ENCODE measurements around the gene AFF3. TPM values are rescaled to one million over a fixed set of nuclear protein-coding genes. Genes with fewer than 3 reads are reported as not detected.

AFF3 gene
- total and polyA plus RNA-seq, 12 donors, result 0.39 to 16.9 (median 7.0) TPM

- 93 to 94% methylated on average over 4 of the region's 4 CpGs for WGBS, 2 donors
- TF ChIP-seq, protein P1, sequence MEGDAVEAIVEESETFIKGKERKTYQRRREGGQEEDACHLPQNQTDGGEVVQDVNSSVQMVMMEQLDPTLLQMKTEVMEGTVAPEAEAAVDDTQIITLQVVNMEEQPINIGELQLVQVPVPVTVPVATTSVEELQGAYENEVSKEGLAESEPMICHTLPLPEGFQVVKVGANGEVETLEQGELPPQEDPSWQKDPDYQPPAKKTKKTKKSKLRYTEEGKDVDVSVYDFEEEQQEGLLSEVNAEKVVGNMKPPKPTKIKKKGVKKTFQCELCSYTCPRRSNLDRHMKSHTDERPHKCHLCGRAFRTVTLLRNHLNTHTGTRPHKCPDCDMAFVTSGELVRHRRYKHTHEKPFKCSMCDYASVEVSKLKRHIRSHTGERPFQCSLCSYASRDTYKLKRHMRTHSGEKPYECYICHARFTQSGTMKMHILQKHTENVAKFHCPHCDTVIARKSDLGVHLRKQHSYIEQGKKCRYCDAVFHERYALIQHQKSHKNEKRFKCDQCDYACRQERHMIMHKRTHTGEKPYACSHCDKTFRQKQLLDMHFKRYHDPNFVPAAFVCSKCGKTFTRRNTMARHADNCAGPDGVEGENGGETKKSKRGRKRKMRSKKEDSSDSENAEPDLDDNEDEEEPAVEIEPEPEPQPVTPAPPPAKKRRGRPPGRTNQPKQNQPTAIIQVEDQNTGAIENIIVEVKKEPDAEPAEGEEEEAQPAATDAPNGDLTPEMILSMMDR (IDR thresholded peaks at IDR 0.05), result no peak
- Histone ChIP-seq H3K27me3 (no peaks in the 10 kb centered on the region), H3K4me3 (no peak overlapping the region), H3K36me3 (no peaks in the 10 kb centered on the region), H3K4me1 (peaks cover 0 to 20% (median 14%) of the 10 kb centered on the region in 9 donors), H3K9me3 (no peaks in the 10 kb centered on the region), H3K27ac (no peak overlapping the region)
- DNase-seq (no peak), ATAC-seq (no peak)
- intact Hi-C loops (cut with DNase I), result no loop called here
These were observed 274.1 kb downstream of the AFF3 start for GRCh38 chr2:99868260-99868659.

DNA sequence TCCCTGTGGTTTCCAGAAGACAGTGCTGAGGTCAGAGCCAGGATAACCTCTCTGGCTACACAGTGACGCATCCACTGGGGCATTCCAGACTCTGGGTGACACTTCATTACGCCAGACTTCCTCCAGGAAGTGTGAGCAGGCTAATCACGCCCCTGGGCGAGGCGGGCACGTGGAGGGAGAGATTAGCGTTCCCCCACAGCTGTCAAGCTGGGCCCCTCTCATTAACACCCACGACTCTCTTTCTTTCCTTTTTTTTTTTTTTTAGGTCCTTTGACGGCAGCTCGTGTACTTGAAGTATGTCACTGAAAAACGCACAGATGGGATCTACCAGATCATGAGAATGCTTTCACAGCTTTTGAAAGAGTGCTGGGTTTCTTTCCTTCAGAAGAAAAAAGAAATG is 274.6 kb downstream of the AFF3 start:
- 58 to 66% methylated on average over 11 of the region's 11 CpGs for WGBS, 2 donors
- H3K27me3 ChIP-seq, result no peaks in the 10 kb centered on the region
- DNase-seq, result no peak
- intact Hi-C loops (cut with DNase I), result no loop called here
- peaks cover 0 to 21% (median 14%) of the 10 kb centered on the region in 9 donors for H3K4me1 ChIP-seq
- no peak overlapping the region for H3K27ac ChIP-seq
- no peaks in the 10 kb centered on the region for H3K36me3 ChIP-seq
- H3K9me3 ChIP-seq, result no peaks in the 10 kb centered on the region
- peak in 3 of 8 donors; percentile 28 to 64 (median 32) for ATAC-seq
- no peak overlapping the region for H3K4me3 ChIP-seq
- TF ChIP-seq, protein P1 (IDR thresholded peaks at IDR 0.05), result no peak

DNA sequence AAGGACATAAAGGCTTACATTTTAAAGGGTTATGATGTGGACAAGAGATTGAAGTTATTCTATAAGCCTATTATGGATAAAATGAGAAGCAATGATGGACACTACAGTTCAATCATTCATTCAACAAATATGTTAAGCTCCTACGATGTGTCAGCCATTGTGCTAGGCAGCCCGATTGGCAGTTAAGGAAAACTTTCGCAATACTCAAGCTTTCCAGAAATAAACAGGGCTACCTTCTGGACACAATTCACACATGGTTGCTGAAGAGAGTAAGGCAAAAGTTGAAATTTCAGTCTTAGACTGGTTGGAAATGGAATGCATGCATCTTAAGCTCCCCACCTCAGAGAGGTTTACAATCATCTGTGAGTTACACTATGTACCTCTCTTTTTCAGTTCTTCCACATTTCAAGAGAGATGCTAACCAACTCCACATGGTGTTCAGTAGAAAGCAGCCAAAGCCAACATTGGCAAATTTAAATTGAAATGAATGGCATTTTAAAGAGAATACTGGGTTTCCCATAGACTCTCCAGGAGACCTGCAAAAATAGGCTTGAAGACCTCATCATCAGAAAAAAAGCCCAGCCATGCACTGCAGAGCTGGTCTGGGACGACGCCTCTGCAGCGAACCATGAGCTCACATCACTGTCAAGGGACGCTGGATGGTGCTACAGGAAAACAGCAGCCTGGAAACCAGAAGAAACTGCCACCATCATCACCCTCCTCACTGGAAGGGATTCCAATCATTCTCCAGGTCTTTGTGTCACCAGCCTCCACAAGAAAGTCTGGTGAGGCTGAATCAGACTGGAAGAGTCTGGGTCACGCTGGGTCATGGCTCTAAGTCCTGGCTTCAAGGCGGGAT is 276.3 kb downstream of the AFF3 start:
- H3K27me3 ChIP-seq, result no peaks in the 10 kb centered on the region
- H3K4me3 ChIP-seq, result no peak overlapping the region
- H3K27ac ChIP-seq, result no peak overlapping the region
- TF ChIP-seq, protein P1 (IDR thresholded peaks at IDR 0.05), result no peak
- intact Hi-C loops (cut with DNase I), result no loop called here
- no peaks in the 10 kb centered on the region for H3K36me3 ChIP-seq
- DNase-seq, result no peak
- WGBS, 2 donors, result 85 to 94% methylated on average over 9 of the region's 9 CpGs
- ATAC-seq, result no peak
- no peaks in the 10 kb centered on the region for H3K9me3 ChIP-seq
- peaks cover 0 to 34% (median 16%) of the 10 kb centered on the region in 9 donors for H3K4me1 ChIP-seq

- TF ChIP-seq, protein P1 (IDR thresholded peaks at IDR 0.05), result no peak
- WGBS, 2 donors, result 61% methylated on average over 10 of the region's 10 CpGs
- intact Hi-C loops (cut with DNase I), result no loop called here
These were observed 277.5 kb downstream of the AFF3 start for GRCh38 chr2:99864561-99865553.

More at GRCh38 chr2:99864561-99865553, 277.5 kb downstream of the AFF3 start:
- Histone ChIP-seq H3K4me3 (no peak overlapping the region), H3K4me1 (peaks cover 0 to 34% (median 16%) of the 10 kb centered on the region in 9 donors), H3K27me3 (no peaks in the 10 kb centered on the region), H3K27ac (peak overlapping the region in 2 of 10 donors; percentile 2 to 7), H3K36me3 (no peaks in the 10 kb centered on the region), H3K9me3 (no peaks in the 10 kb centered on the region)
- peak; percentile 57 to 89 (median 78) for ATAC-seq
- DNase-seq, result peak in 1 of 2 donors; percentile 11
